Kasumi-1 (cell line): ENCODE measurements around the gene TMEM8B.

ENCODE experiments used
- DNase-seq, 2 experiments: peaks; one replicate each; lab custom pipeline; 2025; lab: John Stamatoyannopoulos, UW

The TMEM8B gene

DNA sequence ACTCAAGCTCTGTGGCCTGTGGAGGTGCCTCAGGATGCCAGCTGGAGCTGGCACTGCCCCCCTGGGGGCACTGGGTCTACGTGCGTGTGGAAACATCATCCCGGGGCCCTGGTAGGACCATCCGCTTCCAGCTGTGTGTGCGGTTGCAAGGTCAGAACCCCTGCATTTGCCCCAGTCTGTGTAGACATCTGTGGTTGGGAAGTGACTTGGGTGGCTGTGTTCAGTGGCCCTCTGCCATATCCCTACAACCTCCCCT lies 12.5 kb downstream of the TMEM8B start:
- no peak for DNase-seq

- DNase-seq = no peak
Observed at GRCh38 chr9:35842020-35842745, 13.2 kb downstream of the TMEM8B start.

DNA sequence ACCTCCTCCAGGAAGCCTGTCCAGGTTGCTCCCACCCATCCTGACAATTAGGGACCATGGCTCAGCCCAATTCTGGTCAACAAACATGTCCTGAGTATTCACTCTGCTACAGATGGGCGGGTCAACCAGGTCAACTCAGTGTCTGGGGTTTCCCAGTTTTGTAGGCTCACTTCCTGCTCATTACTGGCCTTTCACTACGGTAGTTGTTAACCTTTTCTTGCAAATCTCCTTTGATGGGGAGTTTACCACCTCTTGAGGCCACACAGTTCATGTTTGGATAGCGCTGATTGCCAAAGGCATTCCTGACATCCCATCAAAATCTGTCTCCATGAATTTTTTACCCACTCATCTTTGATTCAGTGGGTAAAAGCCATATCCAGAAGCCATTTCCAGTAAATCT lies 13.8 kb downstream of the TMEM8B start:
- DNase-seq = no peak

- DNase-seq = peak; percentile 98 to 99
Observed at GRCh38 chr9:35844628-35845270, 15.7 kb downstream of the TMEM8B start.

- no peak for DNase-seq
Observed at GRCh38 chr9:35845824-35846771, 17.1 kb downstream of the TMEM8B start.

GRCh38 chr9:35847792-35848572 lies 19.0 kb downstream of the TMEM8B start:
- no peak for DNase-seq

DNA sequence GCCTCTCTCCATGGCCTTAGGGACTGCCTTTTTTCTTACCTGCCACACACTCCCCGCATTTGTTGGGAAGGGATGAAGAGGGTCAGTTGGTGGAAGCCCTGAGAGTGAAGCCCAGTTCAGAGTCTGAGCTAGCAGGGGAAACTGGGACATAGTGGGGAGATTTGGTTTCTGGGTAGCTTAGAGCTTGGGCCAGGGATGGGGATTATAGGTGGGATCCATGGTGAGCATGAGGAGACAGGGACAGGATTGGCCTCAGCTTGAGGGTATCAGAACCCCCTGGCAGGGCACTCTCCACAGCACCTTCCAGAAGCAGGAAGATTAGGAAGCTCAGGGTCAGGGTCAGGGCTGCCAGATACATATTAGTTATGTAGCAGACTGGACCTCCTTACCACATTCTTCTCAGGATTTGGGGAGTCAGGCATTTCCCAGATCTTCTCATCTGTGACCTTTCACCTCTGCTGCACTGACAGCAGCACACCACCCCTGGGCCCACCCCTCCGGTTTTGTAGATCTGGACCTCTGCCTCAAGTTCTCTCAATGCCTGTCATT lies 23.3 kb downstream of the TMEM8B start:
- no peak for DNase-seq

DNA sequence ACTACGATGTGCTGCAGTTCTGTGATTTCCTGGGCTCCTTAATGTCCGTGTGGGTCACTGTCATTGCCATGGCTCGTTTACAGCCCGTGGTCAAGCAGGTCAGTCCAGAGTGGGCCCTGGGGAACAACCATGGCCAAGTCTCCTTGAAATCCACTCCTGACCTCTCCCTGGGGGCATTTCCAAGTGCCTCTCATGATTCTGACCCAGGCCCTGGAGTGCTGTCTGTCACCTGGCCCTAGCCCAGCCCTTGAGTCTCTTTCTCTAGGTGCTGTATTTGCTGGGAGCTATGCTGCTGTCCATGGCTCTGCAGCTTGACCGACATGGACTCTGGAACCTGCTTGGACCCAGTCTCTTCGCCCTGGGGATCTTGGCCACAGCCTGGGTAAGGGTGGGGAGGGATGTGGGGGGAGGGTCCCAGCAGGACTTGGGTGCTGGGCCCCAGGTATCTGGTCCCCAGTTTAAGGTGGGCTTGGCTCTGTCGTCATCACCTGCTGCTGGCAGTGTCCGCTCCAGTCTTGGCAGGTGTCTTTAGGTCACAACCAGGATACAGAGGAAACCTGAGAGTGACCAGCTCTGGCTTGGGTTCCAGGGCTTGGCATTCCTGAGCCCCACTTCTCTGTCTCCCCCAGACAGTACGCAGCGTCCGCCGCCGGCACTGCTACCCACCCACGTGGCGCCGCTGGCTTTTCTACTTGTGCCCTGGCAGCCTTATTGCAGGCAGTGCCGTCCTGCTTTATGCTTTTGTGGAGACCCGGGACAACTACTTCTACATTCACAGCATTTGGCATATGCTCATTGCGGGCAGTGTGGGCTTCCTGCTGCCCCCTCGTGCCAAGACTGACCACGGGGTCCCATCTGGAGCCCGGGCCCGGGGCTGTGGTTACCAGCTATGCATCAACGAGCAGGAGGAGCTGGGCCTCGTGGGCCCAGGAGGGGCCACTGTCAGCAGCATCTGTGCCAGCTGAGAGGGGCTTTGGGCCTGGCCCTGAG lies 24.1 kb downstream of the TMEM8B start:
- DNase-seq = no peak

GRCh38 chr9:35854091-35854762 lies 25.2 kb downstream of the TMEM8B start:
- no peak for DNase-seq

- no peak for DNase-seq
Observed at GRCh38 chr9:35856206-35856605, 27.2 kb downstream of the TMEM8B start.

DNA sequence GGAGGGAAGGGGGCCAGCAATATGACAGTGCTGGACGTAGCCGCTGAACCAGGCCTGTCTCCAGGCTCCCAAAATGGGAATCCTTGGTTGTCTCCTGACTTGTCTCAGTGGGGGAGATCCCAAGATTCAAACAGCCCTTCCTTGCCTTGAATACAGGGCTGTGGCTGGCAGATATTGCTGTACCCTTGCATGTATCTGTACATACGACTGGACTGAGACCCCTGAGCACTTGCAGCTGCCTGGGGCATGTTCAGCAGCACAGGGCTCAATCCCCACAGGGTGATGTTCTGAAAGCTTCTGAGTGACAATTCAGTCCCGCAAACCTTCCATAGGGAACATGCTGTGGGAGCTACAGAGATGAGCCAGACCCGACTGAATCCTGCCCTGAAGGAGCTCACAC lies 27.9 kb downstream of the TMEM8B start:
- DNase-seq = no peak

GRCh38 chr9:35858458-35858857 lies 29.4 kb downstream of the TMEM8B start:
- DNase-seq = no peak

GRCh38 chr9:35859310-35859989 lies 30.4 kb downstream of the TMEM8B start:
- no peak for DNase-seq

GRCh38 chr9:35859990-35860339 lies 30.9 kb downstream of the TMEM8B start:
- DNase-seq = no peak

GRCh38 chr9:35861161-35861897 lies 32.3 kb downstream of the TMEM8B start:
- DNase-seq = no peak

- no peak for DNase-seq
Observed at GRCh38 chr9:35862328-35862727, 33.3 kb downstream of the TMEM8B start.

GRCh38 chr9:35863583-35863982 lies 34.6 kb downstream of the TMEM8B start:
- DNase-seq = no peak

DNA sequence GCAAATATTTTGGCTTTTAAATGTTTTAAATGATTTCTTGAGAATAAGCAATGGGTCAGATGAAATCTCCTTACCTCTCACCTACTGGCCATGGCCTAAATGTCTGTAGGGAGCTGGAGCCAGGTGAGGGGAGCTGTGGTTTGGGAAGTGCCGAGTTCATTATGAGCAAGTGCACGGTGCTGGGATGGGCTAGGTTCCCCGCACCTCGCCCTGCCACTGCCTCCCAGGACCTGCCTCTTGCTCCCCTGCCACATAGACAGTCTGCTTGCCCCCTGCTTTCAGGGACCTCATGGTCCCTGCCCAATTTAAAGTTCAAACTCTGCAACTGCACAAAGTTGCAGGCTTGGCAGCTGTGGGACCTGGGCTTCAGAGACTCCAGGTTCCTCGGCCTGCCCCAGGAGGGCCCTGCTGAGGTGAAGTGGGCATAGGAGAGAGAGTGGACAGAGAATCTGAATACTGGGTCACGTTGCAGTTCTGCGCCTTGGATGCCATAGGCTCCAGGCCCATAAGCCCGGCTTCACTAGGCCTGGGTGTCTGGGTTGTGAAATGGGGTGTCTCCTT lies 35.7 kb downstream of the TMEM8B start:
- no peak for DNase-seq

GRCh38 chr9:35867538-35867937 lies 38.5 kb downstream of the TMEM8B start:
- no peak for DNase-seq
